PC-3 (cell line): ENCODE data around the gene TXLNG. TPM values are rescaled to one million over a fixed set of nuclear protein-coding genes. Genes with fewer than 3 reads are reported as not detected.
A peak's percentile ranks its signal among the peaks of the same experiment; 100 is the strongest.

Experiments used
- ATAC-seq: fragments of 200-7000 bp; cut with Tn5 transposase; 2 replicates; pipeline ENCODE4 v1.9.1; 2020; ENCODE audit warnings: mild to moderate bottlenecking, moderate library complexity
- BruUV-seq: library from RNA; stranded (reverse); fragments of 400-500 nt; replicated peaks from 2 replicates; lab custom pipeline; 2021; lab: Mats Ljungman, UMichigan
- CTCF ChIA-PET: fragments of 300-600 bp; sonication (Branson Sonifier 250); formaldehyde crosslinking; loops from one replicate; lab custom pipeline; 2022; ENCODE audit warnings: antibody characterized with exemption; lab: Charles Lee
- POLR2A ChIA-PET: fragments of 300-600 bp; sonication (Branson Sonifier 250); formaldehyde crosslinking; loops from one replicate; lab custom pipeline; 2022; ENCODE audit warnings: antibody characterized with exemption; ENCODE audit not compliant: unreplicated experiment; lab: Charles Lee
- DNase-seq: peaks from one replicate; pipeline ENCODE4 v3.0.0-alpha.2; 2015
- H2AFZ ChIP-seq: fragments of 300-600 bp; sonication (generic); 2 replicates; pipeline ENCODE4 v1.6.0; 2016; ENCODE audit warnings: antibody characterized with exemption, low read length
- H3F3A ChIP-seq: fragments of 300-600 bp; sonication (generic); one replicate; pipeline ENCODE4 v1.6.0; 2017; ENCODE audit warnings: antibody characterized with exemption, low read length, control low read depth, mild to moderate bottlenecking; ENCODE audit not compliant: unreplicated experiment
- H3K27ac ChIP-seq: fragments of 300-600 bp; sonication (generic); 2 replicates; pipeline ENCODE4 v1.5.1; 2016; ENCODE audit warnings: mild to moderate bottlenecking, low read length
- H3K27me3 ChIP-seq: fragments of 300-600 bp; sonication (generic); 2 replicates; pipeline ENCODE4 v1.6.1; 2016; ENCODE audit warnings: low read length, mixed read lengths
- H3K36me3 ChIP-seq: fragments of 300-600 bp; sonication (generic); 2 replicates; pipeline ENCODE4 v1.6.1; 2016; ENCODE audit warnings: low read depth, mixed run types, low read length, mixed read lengths
- H3K4me1 ChIP-seq: fragments of 300-600 bp; sonication (generic); 2 replicates; pipeline ENCODE4 v1.5.1; 2016; ENCODE audit warnings: low read length; ENCODE audit not compliant: insufficient read depth
- H3K4me2 ChIP-seq: fragments of 300-600 bp; sonication (generic); 2 replicates; pipeline ENCODE4 v1.6.0; 2016; ENCODE audit warnings: low read length
- H3K4me3 ChIP-seq: fragments of 300-600 bp; sonication (generic); 2 replicates; pipeline ENCODE4 v1.5.1; 2016; ENCODE audit warnings: mild to moderate bottlenecking, low read length, mixed read lengths
- H3K79me2 ChIP-seq: fragments of 300-600 bp; sonication (generic); 2 replicates; pipeline ENCODE4 v1.6.1; 2017; ENCODE audit warnings: low read length, mixed read lengths
- H3K9ac ChIP-seq: fragments of 300-600 bp; sonication (generic); 2 replicates; pipeline ENCODE4 v1.6.0; 2016; ENCODE audit warnings: mild to moderate bottlenecking, low read length
- H3K9me2 ChIP-seq: fragments of 300-600 bp; sonication (generic); replicated peaks from 2 replicates; pipeline ENCODE4 v1.6.1; 2016; ENCODE audit warnings: mixed run types, low read length, mixed read lengths
- H3K9me3 ChIP-seq: fragments of 300-600 bp; sonication (generic); 2 replicates; pipeline ENCODE4 v1.6.1; 2016; ENCODE audit warnings: low read length, mixed read lengths
- H4K20me1 ChIP-seq: fragments of 300-600 bp; sonication (generic); 2 replicates; pipeline ENCODE4 v1.6.1; 2016; ENCODE audit warnings: low read length, mixed read lengths
- CTCF ChIP-seq: fragments of 300-600 bp; sonication (generic); conservative IDR thresholded peaks from 2 replicates; pipeline ENCODE4 v1.5.1; 2017; ENCODE audit warnings: antibody characterized with exemption, low read depth, mild to moderate bottlenecking, low read length
- EZH2 ChIP-seq: fragments of 300-600 bp; sonication (generic); IDR thresholded peaks from one replicate; pipeline ENCODE4 v1.6.1; 2017; ENCODE audit warnings: antibody characterized with exemption, mild to moderate bottlenecking, low read length; ENCODE audit not compliant: unreplicated experiment
- EZH2phosphoT487 ChIP-seq: fragments of 300-600 bp; sonication (generic); IDR thresholded peaks from 2 replicates; pipeline ENCODE4 v1.6.1; 2018; ENCODE audit warnings: mild to moderate bottlenecking, antibody characterized with exemption, low read length, borderline replicate concordance
- intact Hi-C: fragments of 100-400 bp; cut with micrococcal nuclease; formaldehyde crosslinking; loops from 2 replicates; pipeline ENCODE4 v1.9.0; 2023
- total RNA-seq: library from RNA; depleted of rRNA; stranded (reverse); fragments of >200 nt; gene quantifications from 2 replicates; pipeline ENCODE4 v1.2.3, GENCODE V29; 2014

The TXLNG gene
- total RNA-seq, 1 experiment from 2014 or later: 17.1 TPM

DNA sequence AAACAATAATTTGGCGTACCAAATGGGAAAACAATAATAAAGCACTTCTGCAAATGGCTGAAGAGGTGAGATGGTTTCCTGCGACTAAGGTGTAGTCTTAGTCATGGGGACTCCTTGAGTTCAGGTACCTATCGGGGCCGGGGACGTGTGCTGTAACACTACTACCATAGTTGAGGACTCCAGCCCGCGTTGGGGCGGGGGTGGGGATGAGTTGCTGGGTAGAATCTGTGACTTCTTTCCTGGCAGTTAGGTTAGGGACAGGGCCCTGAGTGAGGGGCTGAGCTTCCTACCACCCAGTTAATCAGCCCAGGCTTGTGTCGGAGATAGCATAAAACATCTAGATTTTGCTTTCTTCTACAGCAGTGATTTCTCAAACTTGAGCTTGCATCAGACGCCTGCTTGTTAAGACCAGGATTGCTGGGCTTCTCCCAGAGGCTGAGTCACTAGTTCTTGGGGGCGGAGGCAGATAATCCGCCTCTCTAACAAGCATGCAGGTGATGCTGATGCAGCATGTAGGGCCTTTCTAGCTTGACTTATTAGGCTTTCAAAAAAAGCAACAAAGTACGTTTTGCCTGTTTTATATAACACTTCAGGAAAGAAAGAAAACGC, 53.7 kb downstream of the TXLNG start:
- ATAC-seq (peak; percentile 72), DNase-seq (peak; percentile 43)
- Histone ChIP-seq H4K20me1 (no peaks in the 10 kb centered on the region), H3K36me3 (peaks cover 51% of the 10 kb centered on the region), H3K9me2 (no peaks in the 10 kb centered on the region), H3K79me2 (no peaks in the 10 kb centered on the region), H3K27ac (no peak overlapping the region), H3K4me3 (no peak overlapping the region), H2AFZ (no peak overlapping the region), H3K4me1 (0 out of 2 replicates have a peak, but pooled peaks cover 3% of the 10 kb centered on the region), H3K4me2 (no peak overlapping the region), H3K27me3 (no peaks in the 10 kb centered on the region), H3K9me3 (no peaks in the 10 kb centered on the region), H3K9ac (no peak overlapping the region), H3F3A (no peaks in the 10 kb centered on the region)
- TF ChIP-seq EZH2: no peak
- TF ChIP-seq EZH2phosphoT487: no peak
- no peak for TF ChIP-seq CTCF
- no TSS peak for BruUV-seq
- POLR2A ChIA-PET: no interaction called here
- intact Hi-C loops: no loop called here
- CTCF ChIA-PET: no interaction called here

- Histone ChIP-seq H3K9ac (no peak overlapping the region), H3K27me3 (no peaks in the 10 kb centered on the region), H3K4me3 (no peak overlapping the region), H2AFZ (no peak overlapping the region), H3K4me2 (no peak overlapping the region), H3F3A (no peaks in the 10 kb centered on the region), H4K20me1 (no peaks in the 10 kb centered on the region), H3K9me2 (no peaks in the 10 kb centered on the region), H3K79me2 (no peaks in the 10 kb centered on the region), H3K27ac (no peak overlapping the region), H3K4me1 (0 out of 2 replicates have a peak, but pooled peaks cover 3% of the 10 kb centered on the region), H3K36me3 (peaks cover 61% of the 10 kb centered on the region), H3K9me3 (no peaks in the 10 kb centered on the region)
- BruUV-seq: no TSS peak
- ChIA-PET POLR2A (no interaction called here), CTCF (no interaction called here)
- DNase-seq (no peak), ATAC-seq (no peak)
- intact Hi-C loops: no loop called here
- TF ChIP-seq EZH2 (no peak), EZH2phosphoT487 (no peak), CTCF (no peak)
Observed at GRCh38 chrX:16842684-16843083, 56.4 kb downstream of the TXLNG start.

- H3K9ac ChIP-seq: no peak overlapping the region
- H3K4me2 ChIP-seq: no peak overlapping the region
Observed at GRCh38 chrX:16843208-16843909, 57.1 kb downstream of the TXLNG start.

More at GRCh38 chrX:16843208-16843909, 57.1 kb downstream of the TXLNG start:
- intact Hi-C loops: no loop called here
- no peaks in the 10 kb centered on the region for H3K79me2 ChIP-seq
- H3K36me3 ChIP-seq: peaks cover 61% of the 10 kb centered on the region
- CTCF ChIA-PET: no interaction called here
- no peaks in the 10 kb centered on the region for H4K20me1 ChIP-seq
- H3F3A ChIP-seq: no peaks in the 10 kb centered on the region
- H2AFZ ChIP-seq: no peak overlapping the region
- no peak for DNase-seq
- H3K9me3 ChIP-seq: no peaks in the 10 kb centered on the region
- ATAC-seq: no peak
- no peaks in the 10 kb centered on the region for H3K27me3 ChIP-seq
- no peak for TF ChIP-seq EZH2
- no peak for TF ChIP-seq EZH2phosphoT487
- TF ChIP-seq CTCF: no peak
- H3K4me1 ChIP-seq: 0 out of 2 replicates have a peak, but pooled peaks cover 3% of the 10 kb centered on the region
- H3K27ac ChIP-seq: no peak overlapping the region
- no peaks in the 10 kb centered on the region for H3K9me2 ChIP-seq
- POLR2A ChIA-PET: no interaction called here
- no TSS peak for BruUV-seq
- H3K4me3 ChIP-seq: no peak overlapping the region
